Measurements from ENCODE around the gene ABO.
A peak's percentile ranks its signal among the peaks of the same experiment; 100 is the strongest.
"Not testable (repeated sequence)": the region's sequence is repeated elsewhere in the genome, so short reads cannot be mapped to it uniquely, and the experiment has no call there.

ABO gene

DNA sequence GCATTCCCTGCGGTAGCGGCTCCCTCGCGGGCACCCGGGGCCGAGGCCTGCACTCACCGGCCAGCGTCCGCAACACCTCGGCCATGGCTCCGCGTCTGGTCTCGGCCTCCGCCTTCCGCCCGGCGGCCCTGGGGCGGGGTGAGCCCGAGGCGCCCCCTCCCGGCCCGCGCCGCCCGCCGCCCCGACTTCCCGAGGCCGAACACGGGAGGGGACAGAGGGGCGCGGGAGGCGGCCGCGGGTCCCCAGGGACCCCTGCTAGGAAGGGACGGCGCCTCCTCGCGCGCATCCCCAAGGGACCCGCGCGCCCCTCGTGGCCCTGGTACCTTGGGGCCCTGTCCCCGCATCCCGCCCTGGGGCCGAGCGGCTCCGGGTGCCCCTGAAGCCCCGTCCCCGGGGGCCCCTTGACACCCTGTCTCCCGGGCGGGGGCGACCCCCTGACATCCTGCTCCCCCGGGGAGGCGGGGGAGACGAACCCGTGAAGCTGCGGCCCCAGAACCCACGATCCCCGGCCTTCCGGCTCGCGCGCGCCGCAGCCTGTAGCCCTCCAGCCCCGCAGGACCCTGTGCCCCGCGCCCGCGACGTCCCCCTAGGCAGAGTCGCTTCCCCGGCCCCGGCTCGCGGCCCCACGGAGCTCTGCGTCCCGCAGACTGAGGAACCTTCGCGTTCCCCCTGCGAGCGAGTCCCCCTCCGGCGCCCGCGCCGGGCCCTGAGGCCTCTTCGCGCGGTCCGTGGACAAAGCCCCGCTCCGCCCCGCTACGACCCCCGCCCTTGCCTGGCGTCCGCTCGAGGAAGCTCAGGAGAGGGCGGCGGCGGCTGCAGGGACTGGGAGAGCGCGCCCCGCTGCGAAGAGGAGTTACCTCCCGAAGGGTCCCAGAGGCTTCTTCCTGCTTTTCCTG is at the start of gene ABO:
Gene ABO (minus strand): TSS at position 97 of the 896 bp plus-strand sequence.
- DNase-seq (ENCODE audit: low spot score): no peak

GRCh38 chr9:133323991-133324703 is 49.1 kb upstream of the ABO start:
- no peak for DNase-seq (ENCODE audit: low spot score)

DNA sequence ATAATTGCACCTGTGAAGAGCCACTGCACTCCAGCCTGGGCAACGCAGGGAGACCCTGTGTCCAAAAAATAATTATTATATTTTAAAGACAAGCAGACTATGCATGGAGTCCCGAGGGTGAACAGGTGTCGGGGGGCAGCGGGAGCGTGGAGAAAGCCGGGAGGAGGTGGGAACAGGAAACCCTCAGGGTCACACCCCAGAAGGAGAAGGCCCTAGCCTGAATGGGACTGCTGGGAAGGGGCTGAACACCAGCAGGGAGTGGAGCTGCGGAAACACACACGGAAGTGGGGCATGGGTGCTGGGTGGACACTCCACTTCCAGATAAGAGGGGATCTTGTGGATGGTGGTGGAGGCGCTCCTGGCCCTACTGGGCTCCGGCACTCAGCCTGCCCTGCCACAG is 48.2 kb upstream of the ABO start:
- no peak for DNase-seq (ENCODE audit: low spot score)

- DNase-seq (ENCODE audit: low spot score): no peak
Observed at GRCh38 chr9:133322701-133323100, 47.7 kb upstream of the ABO start.

DNA sequence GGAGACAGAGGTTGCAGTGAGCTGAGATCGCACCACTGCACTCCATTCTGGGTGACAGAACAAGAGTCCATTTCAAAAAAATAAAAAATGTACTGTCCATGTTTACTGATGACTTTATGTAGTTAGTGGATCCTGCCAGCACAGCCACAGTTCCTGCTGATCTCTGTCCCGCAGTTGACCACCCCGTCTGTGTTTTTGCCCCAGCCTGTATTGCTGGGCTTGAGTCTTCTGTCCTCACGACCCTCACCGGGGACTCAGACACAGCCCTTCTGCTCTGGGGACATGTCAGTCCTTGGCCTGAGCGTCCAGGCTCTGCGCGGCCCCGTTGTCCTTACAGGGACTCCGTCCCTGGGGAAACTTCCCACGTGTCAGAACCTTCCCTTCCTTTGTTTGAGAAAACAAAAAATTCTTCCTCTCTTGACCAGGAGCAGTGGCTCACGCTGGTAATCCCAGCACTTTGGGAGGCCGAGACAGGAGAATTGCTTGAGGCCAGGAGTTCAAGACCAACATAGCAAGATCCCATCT is 46.5 kb upstream of the ABO start:
- no peak for DNase-seq (ENCODE audit: low spot score)

- no peak for DNase-seq (ENCODE audit: low spot score)
Observed at GRCh38 chr9:133320421-133320881, 45.5 kb upstream of the ABO start.

DNA sequence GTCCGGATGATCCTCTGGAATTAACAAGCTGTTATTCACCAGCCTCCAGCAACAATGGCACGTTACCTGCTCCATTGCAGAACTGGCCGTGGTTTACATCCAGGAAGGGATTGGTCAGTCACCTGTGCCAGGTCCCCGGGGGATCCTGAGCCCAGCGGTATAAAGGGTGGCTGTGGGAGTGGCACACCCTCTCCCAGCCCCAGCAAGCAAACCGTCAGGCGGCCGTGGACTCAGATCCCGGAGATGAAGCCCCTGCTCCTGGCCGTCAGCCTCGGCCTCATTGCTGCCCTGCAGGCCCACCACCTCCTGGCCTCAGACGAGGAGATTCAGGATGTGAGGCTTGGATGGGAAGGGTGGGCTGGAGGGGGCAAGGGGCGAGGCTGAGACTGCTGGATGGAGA is 42.5 kb upstream of the ABO start:
- DNase-seq (ENCODE audit: low spot score): not testable (repeated sequence)

- DNase-seq (ENCODE audit: low spot score): no peak
Observed at GRCh38 chr9:133315997-133316396, 41.0 kb upstream of the ABO start.

DNA sequence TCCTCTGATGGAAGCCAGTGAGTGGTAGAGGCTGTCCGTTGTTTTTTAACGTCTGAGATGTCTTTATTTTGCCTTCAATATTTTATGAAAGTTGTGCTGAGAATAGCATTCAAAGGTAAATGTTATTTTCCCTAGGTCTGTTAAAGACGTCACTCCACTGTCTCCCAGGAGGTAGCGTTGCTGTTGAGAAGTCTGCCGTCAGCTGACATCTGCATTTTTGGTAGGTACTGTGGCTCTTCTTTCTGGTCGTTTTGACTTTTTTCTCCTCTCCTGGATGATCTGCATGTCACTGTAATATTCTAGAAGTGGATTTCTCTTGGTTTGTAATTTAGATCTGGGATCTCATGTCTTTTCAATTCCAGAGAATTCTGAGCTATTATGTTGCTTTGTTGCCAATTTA is 34.6 kb upstream of the ABO start:
- no peak for DNase-seq (ENCODE audit: low spot score)

GRCh38 chr9:133307301-133307700 is 32.3 kb upstream of the ABO start:
- DNase-seq (ENCODE audit: low spot score): no peak

DNA sequence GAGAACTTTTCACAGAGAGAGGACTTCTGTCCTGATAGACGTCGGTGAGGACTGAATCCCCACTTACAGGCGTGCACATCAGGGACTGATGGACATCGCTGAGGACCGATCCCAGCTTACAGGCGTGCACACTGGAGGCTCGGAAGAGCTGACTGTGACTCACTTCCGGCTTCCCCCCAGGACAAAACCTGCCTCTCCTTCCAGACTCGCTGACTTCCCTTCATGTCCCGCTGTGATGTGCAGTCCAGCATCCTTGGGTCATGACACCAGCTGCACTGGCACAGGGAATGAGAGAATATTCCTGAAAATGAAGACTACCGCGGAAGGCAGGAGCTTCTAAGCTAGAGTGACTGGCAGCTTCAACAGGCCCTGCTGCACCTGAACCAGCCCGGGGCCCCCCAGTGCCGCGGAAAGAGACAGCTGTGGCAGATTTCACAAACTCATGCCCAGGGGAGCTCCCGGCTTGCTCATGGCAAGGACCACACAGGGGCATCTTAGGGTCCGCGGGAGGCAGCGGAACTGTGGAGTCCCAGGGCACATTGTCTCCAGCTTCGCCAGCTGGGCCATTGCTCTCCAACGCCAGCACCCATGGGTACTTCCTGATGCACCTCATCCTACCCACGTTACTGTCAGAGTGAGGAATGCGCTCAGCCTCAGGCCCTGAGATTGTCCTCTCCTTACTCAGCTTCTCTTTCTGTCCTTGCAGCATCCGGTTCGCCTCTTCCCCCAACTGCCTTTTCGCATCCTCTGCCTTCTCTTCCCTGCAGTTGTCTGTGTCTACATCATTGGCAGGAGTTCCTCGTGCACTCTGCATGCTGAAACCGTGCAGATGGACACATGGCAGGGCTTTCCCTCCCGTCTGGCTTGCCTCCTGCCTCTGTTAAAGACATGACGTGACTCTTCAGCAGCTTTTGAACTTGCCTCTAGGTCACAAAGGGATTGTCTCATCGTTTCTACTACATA is 31.5 kb upstream of the ABO start:
- peak; percentile 72 for DNase-seq (ENCODE audit: low spot score)

DNA sequence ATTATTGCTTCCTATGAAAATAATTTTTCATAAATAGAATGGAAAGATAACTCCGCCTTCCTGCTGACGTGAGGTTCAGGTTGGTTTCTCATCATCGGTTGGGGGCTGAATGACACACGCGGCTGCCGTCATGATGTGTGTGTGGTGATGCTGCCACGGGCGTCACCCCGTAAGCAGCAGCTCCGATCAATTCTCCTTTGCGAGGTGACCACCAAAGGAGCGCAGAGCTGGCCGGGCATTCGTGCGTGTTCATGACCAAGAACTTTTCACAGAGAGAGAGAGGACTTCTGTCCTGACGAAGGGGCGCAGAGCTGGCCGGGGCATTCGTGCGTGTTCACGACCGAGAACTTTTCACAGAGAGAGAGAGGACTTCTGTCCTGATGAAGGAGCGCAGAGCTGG is 30.7 kb upstream of the ABO start:
- no peak for DNase-seq (ENCODE audit: low spot score)

DNA sequence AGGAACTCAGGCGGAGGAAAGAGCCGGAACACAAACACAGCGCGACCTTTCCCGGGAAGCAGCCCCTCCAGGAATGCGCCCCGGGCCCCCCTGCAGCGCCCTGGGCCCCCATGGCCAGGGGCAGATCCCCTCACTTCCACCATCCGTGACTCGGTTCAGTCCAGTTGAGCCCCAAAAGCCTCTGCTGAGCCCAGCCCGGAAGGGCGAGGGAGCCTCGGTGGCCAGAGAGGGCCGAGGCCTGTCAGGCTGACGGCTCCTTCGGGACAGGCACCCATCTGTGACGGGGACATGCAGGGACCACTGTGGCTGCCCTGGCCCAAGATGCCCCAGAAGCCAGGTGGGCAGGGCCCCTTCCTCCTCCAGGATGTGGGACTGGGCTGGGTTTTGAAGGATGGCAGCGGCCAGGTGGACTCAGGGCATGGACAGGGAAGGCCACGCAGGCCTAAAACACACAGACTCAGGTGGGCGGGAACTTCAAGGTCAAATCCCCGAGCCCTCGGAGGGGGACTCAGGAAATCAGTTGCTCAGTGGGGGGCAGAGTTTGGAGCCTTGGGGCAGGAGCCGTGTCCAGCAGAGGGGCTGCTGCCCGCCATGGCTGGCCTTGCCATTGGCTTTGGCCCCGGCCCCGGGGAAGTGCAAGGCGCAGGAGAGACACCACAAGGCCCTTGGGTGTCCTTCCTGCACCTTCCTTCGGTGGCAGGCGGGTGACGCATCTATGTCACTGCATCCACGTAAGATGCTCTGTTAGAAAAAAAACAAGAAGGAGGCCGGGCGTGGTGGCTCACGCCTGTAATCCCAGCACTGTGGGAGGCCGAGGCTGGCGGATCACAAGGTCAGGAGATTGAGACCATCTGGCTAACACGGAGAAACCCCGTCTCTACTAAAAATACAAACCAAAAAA is 29.7 kb upstream of the ABO start:
- DNase-seq (ENCODE audit: low spot score): no peak

DNA sequence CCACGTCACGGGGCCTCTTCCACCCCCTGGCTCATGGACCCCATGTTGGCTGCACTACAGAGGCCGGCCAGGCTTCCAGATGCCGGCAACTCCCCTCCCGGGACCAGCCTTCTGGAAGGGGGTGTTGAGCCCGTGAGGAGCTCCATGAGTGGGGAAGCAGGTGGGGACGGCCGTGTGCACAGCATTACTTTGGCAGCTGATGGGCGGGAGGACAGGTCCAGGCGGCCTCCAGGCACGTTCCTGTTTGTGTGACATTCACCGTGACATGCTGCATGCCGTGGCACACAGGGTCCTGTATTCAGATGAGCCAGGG is 29.1 kb upstream of the ABO start:
- no peak for DNase-seq (ENCODE audit: low spot score)

- no peak for DNase-seq (ENCODE audit: low spot score)
Observed at GRCh38 chr9:133303266-133304157, 28.5 kb upstream of the ABO start.

- no peak for DNase-seq (ENCODE audit: low spot score)
Observed at GRCh38 chr9:133301253-133302230, 26.5 kb upstream of the ABO start.

GRCh38 chr9:133299996-133300395 is 25.0 kb upstream of the ABO start:
- not testable (repeated sequence) for DNase-seq (ENCODE audit: low spot score)

GRCh38 chr9:133294257-133294656 is 19.3 kb upstream of the ABO start:
- DNase-seq (ENCODE audit: low spot score): no peak
